ENCODE data around the gene ELK3.

Gene ELK3

DNA sequence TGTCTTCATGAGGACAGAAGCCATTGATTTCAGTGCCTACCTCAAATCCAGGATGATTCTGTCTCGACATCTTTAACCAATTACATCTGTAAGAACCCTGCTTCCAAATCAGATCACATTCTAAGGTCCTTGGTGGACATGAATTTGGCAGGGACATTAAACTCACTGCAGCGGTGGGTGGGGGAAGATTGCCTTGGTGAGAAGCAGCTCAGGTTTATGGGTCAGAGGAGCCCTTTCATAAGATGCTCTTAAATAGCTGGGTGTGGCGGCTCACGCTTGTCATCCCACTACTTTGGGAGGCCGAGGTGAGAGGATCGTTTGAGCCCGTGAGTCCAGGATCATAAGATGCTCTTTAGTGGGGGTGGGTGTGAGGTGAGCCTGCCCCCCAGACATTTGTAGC is 42.9 kb downstream of the ELK3 start:
- TF ChIP-seq, protein P1, sequence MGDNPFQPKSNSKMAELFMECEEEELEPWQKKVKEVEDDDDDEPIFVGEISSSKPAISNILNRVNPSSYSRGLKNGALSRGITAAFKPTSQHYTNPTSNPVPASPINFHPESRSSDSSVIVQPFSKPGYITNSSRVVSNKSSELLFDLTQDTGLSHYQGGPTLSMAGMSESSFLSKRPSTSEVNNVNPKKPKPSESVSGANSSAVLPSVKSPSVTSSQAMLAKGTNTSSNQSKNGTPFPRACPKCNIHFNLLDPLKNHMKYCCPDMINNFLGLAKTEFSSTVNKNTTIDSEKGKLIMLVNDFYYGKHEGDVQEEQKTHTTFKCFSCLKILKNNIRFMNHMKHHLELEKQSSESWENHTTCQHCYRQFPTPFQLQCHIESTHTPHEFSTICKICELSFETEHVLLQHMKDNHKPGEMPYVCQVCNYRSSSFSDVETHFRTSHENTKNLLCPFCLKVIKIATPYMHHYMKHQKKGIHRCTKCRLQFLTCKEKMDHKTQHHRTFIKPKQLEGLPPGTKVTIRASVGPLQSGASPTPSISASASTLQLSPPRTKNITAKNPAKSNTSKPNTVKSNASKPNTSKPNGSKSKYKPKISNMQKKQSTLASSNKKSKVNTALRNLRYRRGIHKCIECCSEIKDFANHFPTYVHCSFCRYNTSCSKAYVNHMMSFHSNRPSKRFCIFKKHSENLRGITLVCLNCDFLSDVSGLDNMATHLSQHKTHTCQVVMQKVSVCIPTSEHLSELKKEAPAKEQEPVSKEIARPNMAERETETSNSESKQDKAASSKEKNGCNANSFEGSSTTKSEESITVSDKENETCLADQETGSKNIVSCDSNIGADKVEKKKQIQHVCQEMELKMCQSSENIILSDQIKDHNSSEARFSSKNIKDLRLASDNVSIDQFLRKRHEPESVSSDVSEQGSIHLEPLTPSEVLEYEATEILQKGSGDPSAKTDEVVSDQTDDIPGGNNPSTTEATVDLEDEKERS (tag by site-specific recombination; IDR thresholded peaks at IDR 0.05), result no peak
- TF ChIP-seq ZNF558 (tag by site-specific recombination; IDR thresholded peaks at IDR 0.05) (no peak), FEZF1 (tag by site-specific recombination; IDR thresholded peaks at IDR 0.05) (no peak), ZNF10 (tag by site-specific recombination; IDR thresholded peaks at IDR 0.05) (no peak)
- CTCF ChIA-PET, result no interaction called here
- no peak overlapping the region for H3K27ac ChIP-seq (ENCODE audit: extremely low read depth, low read depth, low read length)
- no peak overlapping the region for H3K4me3 ChIP-seq (ENCODE audit: low read depth, low read length)
- H3K4me1 ChIP-seq (ENCODE audit: control insufficient read depth, insufficient read depth, low read length), result no peaks in the 10 kb centered on the region
- no peaks in the 10 kb centered on the region for H3K9me3 ChIP-seq (ENCODE audit: control insufficient read depth, insufficient read depth, low read depth, low read length)
- no peaks in the 10 kb centered on the region for H3K36me3 ChIP-seq (ENCODE audit: control insufficient read depth in 2 of 2, insufficient read depth in 1 of 2, low read length in 2 of 2)
- POLR2A ChIA-PET, result no interaction called here

DNA sequence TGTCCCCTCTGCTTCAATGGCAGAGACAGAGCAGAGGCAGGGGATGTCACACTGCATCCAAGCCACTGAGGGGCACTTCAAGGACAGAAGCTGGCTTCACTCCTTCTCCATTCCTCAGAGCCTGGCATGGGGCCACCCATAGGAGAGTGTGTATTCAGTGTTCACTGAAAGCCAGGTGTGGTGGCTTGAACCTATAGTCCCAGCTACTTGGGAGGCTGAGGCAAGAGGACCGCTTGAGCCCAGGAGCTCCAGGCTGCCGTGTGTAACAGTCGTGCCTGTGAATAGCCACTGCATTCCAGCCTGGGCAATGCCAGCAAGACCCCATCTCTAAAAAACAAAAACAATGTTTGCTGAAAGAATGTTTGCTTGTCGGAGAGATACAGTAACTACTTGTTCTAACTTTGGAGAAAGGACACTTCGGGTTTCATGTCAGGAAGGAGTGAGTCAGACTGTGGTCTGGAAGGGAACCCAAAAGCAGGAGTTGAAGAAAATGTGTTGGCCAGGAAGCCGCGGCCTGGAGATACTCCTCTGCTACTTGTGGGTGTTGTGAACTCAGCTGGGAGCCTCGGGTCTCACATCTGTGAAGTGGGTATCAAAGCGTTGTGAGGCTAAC is 43.4 kb downstream of the ELK3 start:
- TF ChIP-seq ZNF23 (tag by site-specific recombination; IDR thresholded peaks at IDR 0.05; ENCODE audit: borderline replicate concordance) (no peak), ZNF677 (tag by site-specific recombination; IDR thresholded peaks at IDR 0.05) (no peak), ZNF341 (tag by site-specific recombination; IDR thresholded peaks at IDR 0.05; ENCODE audit: low read depth) (no peak), ZSCAN23 (tag by site-specific recombination; IDR thresholded peaks at IDR 0.05) (no peak), ZNF214 (tag by site-specific recombination; IDR thresholded peaks at IDR 0.05; ENCODE audit: borderline replicate concordance) (no peak)
- TF ChIP-seq, protein P2, sequence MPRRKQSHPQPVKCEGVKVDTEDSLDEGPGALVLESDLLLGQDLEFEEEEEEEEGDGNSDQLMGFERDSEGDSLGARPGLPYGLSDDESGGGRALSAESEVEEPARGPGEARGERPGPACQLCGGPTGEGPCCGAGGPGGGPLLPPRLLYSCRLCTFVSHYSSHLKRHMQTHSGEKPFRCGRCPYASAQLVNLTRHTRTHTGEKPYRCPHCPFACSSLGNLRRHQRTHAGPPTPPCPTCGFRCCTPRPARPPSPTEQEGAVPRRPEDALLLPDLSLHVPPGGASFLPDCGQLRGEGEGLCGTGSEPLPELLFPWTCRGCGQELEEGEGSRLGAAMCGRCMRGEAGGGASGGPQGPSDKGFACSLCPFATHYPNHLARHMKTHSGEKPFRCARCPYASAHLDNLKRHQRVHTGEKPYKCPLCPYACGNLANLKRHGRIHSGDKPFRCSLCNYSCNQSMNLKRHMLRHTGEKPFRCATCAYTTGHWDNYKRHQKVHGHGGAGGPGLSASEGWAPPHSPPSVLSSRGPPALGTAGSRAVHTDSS (tag by site-specific recombination; IDR thresholded peaks at IDR 0.05), result no peak
- no peak overlapping the region for H3K4me3 ChIP-seq (ENCODE audit: low read depth, low read length)
- no peaks in the 10 kb centered on the region for H3K4me1 ChIP-seq (ENCODE audit: control insufficient read depth, insufficient read depth, low read length)
- H3K9me3 ChIP-seq (ENCODE audit: control insufficient read depth, insufficient read depth, low read depth, low read length), result no peaks in the 10 kb centered on the region
- ChIA-PET CTCF (no interaction called here), POLR2A (no interaction called here)
- H3K36me3 ChIP-seq (ENCODE audit: control insufficient read depth in 2 of 2, insufficient read depth in 1 of 2, low read length in 2 of 2), result no peaks in the 10 kb centered on the region
- H3K27ac ChIP-seq (ENCODE audit: extremely low read depth, low read depth, low read length), result no peak overlapping the region

DNA sequence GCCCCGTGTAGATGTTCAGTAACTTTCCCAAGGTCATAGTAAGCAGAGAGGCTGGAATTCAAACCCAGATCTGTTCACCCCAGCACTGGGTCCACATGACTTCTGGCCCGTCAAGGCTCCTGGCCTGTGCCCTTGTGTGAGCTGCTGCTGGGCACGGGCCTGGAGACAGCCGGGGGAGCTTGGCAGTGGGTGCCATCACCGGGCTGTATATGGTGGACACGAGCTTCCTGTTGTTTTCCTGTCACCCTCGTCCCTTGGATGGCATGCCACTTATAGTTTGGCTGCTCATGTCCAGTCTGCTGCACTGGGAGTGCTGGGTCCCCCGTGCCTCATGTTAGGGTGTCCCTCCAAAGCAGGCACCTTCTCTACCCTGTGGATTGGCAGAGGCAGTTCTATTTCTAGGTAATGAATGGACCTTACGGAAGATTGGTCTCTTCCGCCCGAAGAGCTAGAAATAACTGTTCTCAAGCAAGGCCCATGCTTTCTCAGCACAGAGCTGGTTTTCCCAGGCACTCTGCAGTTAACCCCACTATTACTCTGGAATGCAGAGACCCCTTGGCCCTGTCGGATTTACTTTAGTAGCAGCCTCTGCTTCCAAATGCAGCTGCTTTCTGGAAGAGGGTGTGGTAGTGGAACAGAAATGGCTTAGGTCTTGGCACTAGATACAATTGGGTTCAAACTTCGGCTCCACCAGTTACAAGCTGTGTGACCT is 44.3 kb downstream of the ELK3 start:
- Histone ChIP-seq H3K27ac (ENCODE audit: extremely low read depth, low read depth, low read length) (no peak overlapping the region), H3K4me3 (ENCODE audit: low read depth, low read length) (no peak overlapping the region), H3K36me3 (ENCODE audit: control insufficient read depth in 2 of 2, insufficient read depth in 1 of 2, low read length in 2 of 2) (no peaks in the 10 kb centered on the region), H3K9me3 (ENCODE audit: control insufficient read depth, insufficient read depth, low read depth, low read length) (no peaks in the 10 kb centered on the region), H3K4me1 (ENCODE audit: control insufficient read depth, insufficient read depth, low read length) (no peaks in the 10 kb centered on the region)
- TF ChIP-seq HOXC10 (CRISPR knock-in tag; IDR thresholded peaks at IDR 0.05), result no peak
- TF ChIP-seq ZNF549 (tag by site-specific recombination; IDR thresholded peaks at IDR 0.05), result no peak
- no peak for TF ChIP-seq ZNF677 (tag by site-specific recombination; IDR thresholded peaks at IDR 0.05)
- TF ChIP-seq ZNF658 (tag by site-specific recombination; IDR thresholded peaks at IDR 0.05), result no peak
- TF ChIP-seq, protein P3, sequence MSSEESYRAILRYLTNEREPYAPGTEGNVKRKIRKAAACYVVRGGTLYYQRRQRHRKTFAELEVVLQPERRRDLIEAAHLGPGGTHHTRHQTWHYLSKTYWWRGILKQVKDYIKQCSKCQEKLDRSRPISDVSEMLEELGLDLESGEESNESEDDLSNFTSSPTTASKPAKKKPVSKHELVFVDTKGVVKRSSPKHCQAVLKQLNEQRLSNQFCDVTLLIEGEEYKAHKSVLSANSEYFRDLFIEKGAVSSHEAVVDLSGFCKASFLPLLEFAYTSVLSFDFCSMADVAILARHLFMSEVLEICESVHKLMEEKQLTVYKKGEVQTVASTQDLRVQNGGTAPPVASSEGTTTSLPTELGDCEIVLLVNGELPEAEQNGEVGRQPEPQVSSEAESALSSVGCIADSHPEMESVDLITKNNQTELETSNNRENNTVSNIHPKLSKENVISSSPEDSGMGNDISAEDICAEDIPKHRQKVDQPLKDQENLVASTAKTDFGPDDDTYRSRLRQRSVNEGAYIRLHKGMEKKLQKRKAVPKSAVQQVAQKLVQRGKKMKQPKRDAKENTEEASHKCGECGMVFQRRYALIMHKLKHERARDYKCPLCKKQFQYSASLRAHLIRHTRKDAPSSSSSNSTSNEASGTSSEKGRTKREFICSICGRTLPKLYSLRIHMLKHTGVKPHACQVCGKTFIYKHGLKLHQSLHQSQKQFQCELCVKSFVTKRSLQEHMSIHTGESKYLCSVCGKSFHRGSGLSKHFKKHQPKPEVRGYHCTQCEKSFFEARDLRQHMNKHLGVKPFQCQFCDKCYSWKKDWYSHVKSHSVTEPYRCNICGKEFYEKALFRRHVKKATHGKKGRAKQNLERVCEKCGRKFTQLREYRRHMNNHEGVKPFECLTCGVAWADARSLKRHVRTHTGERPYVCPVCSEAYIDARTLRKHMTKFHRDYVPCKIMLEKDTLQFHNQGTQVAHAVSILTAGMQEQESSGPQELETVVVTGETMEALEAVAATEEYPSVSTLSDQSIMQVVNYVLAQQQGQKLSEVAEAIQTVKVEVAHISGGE (tag by site-specific recombination; conservative IDR thresholded peaks at IDR 0.05; ENCODE audit: low read depth), result no peak
- no peak for TF ChIP-seq ZBTB1 (tag by site-specific recombination; IDR thresholded peaks at IDR 0.05)
- TF ChIP-seq TCF7L2 (IDR thresholded peaks at IDR 0.05; ENCODE audit: borderline replicate concordance, low read depth, low read length), result no peak
- POLR2A ChIA-PET, result no interaction called here
- CTCF ChIA-PET, result interaction anchor here (0.8 to 1.5 kb wide), 2 partner anchors 23 to 185 kb away, joined by 3 to 5 read pairs; no protein-coding TSS in a partner anchor

Measured in HEK293 (cell line).